BLaER1 treated with 17β-estradiol and CSF1 and Interleukin-3, amounts not matched to agents 10 nM and 100 nM (cell line): ENCODE measurements around the gene ARHGAP12.
"Not testable (repeated sequence)": the region's sequence is repeated elsewhere in the genome, so short reads cannot be mapped to it uniquely, and the experiment has no call there.

Experiments
- H3K27ac ChIP-seq, 11 experiments: shearing (Covaris generic); formaldehyde crosslinking; 2 replicates each; pipeline ENCODE4 v1.8.1; 2022
- H3K27me3 ChIP-seq, 11 experiments: shearing (Covaris generic); formaldehyde crosslinking; 2 replicates each; pipeline ENCODE4 v1.8.1; 2022
- H3K36me3 ChIP-seq, 11 experiments: shearing (Covaris generic); formaldehyde crosslinking; 2 replicates each; pipeline ENCODE4 v1.8.1; 2022
- H3K4me1 ChIP-seq, 10 experiments: shearing (Covaris generic); formaldehyde crosslinking; 2 replicates each; pipeline ENCODE4 v1.8.1; 2022
- H3K4me2 ChIP-seq, 11 experiments: shearing (Covaris generic); formaldehyde crosslinking; 2 replicates each; pipeline ENCODE4 v1.8.1; 2022
- H3K4me3 ChIP-seq, 10 experiments: shearing (Covaris generic); formaldehyde crosslinking; 2 replicates each; pipeline ENCODE4 v1.8.1; 2022
- H3K9ac ChIP-seq, 11 experiments: shearing (Covaris generic); formaldehyde crosslinking; 2 replicates each; pipeline ENCODE4 v1.8.1; 2022
- H3K9me3 ChIP-seq, 11 experiments: shearing (Covaris generic); formaldehyde crosslinking; replicated peaks in 1 of 11; 2 replicates each; pipeline ENCODE4 v1.8.1; 2022
- H4K20me1 ChIP-seq, 11 experiments: shearing (Covaris generic); formaldehyde crosslinking; 2 replicates each; pipeline ENCODE4 v1.8.1; 2022
- Cebpa-rat ChIP-seq, 11 experiments: shearing (Covaris generic); IDR thresholded peaks; 2 replicates each; pipeline ENCODE4 v1.8.1; 2022

The ARHGAP12 gene, protein sequence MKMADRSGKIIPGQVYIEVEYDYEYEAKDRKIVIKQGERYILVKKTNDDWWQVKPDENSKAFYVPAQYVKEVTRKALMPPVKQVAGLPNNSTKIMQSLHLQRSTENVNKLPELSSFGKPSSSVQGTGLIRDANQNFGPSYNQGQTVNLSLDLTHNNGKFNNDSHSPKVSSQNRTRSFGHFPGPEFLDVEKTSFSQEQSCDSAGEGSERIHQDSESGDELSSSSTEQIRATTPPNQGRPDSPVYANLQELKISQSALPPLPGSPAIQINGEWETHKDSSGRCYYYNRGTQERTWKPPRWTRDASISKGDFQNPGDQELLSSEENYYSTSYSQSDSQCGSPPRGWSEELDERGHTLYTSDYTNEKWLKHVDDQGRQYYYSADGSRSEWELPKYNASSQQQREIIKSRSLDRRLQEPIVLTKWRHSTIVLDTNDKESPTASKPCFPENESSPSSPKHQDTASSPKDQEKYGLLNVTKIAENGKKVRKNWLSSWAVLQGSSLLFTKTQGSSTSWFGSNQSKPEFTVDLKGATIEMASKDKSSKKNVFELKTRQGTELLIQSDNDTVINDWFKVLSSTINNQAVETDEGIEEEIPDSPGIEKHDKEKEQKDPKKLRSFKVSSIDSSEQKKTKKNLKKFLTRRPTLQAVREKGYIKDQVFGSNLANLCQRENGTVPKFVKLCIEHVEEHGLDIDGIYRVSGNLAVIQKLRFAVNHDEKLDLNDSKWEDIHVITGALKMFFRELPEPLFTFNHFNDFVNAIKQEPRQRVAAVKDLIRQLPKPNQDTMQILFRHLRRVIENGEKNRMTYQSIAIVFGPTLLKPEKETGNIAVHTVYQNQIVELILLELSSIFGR

DNA sequence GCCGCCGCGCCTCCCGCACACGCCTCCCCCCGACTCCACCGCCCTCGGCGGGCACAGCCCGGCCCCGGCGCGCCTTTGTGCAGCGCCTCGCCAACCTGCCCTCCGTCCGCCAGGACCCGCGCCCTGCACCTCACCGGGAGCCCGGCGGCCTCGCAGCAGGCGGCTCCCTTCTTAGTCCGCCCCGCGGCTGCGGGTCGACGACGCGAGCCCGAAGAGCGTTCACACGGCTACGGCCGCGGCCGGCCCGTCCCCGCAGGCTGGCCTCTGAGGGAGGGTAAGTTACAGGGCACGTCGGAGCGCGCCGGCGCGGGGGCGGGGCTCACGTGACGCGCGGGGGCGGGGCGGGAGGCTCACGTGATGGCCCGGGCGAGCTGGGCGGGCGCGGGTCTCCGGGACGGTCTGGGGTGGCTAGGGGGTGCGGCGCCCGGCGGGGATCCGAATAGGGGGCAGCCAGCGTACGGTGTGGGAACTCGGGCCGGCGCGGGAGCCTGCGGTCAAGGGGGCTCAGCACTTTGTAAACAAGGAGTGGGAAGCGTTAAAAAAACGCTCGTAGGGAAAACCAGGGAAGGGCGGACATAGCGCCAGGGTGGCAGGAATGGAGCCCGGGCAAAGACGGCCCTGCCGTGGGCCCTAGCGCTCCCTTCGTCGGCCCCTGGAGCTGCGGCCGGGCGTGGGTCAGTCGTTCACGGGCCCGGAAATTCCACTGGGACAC, at the start of gene ARHGAP12:
ARHGAP12 (minus strand) TSS at position 283 of the 712 bp plus-strand sequence. CDS start 19,976 bp downstream, outside the sequence.
- H3K4me3 ChIP-seq: peak within 1 kb of the TSS; percentile 84 to 99 (median 94)
- peaks cover 36 to 62% (median 47%) of the 10 kb centered on the region in 10 experiments for H3K4me1 ChIP-seq
- H3K9me3 ChIP-seq: peaks cover 0 to 4% (median under 1%) of the 10 kb centered on the region in 11 experiments; a peak in 6 of 22 replicates
- H4K20me1 ChIP-seq: peaks cover 27 to 43% (median 37%) of the 10 kb centered on the region in 11 experiments
- peaks cover 0 to 1% (median 0%) of the 10 kb centered on the region in 11 experiments; a peak in 1 of 22 replicates for H3K36me3 ChIP-seq
- peak within 1 kb of the TSS; percentile 82 to 97 (median 93) for H3K27ac ChIP-seq
- TF ChIP-seq Cebpa-rat (IDR thresholded peaks at IDR 0.05): no peak
- peak within 1 kb of the TSS; percentile 91 to 99 (median 96) for H3K4me2 ChIP-seq
- H3K27me3 ChIP-seq: no peaks in the 10 kb centered on the region
- peak within 1 kb of the TSS; percentile 90 to 96 (median 94) for H3K9ac ChIP-seq

DNA sequence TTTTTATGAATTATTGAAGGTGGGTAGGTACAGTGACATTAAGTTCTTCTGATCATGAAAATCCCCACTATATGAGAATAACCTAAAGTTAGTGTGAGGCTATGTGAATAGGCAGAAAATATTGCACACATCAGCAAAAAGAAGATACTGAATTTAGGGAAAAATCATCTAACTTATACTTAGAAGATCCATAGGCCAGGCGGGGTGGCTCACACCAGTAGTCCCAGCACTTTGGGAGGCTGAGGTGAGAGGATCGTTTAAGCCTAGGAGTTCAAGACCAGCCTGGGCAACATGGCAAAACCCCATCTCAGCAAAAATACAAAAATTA, 49.5 kb upstream of the ARHGAP12 start:
- Histone ChIP-seq H3K4me1 (peaks cover 11 to 23% (median 19%) of the 10 kb centered on the region in 10 experiments), H3K27me3 (peaks cover 0 to 45% (median 0%) of the 10 kb centered on the region in 11 experiments; a peak in 6 of 22 replicates), H3K27ac (peak overlapping the region in 3 of 11 experiments; percentile 60 to 78 (median 63); a peak in 5 of 22 replicates), H3K4me2 (peak overlapping the region; percentile 44 to 98 (median 81); a peak in 19 of 22 replicates), H3K9ac (peak overlapping the region in 1 of 11 experiments; percentile 17; a peak in 1 of 22 replicates), H3K4me3 (no peak overlapping the region), H3K9me3 (peaks cover 7 to 20% (median 17%) of the 10 kb centered on the region in 11 experiments; a peak in 19 of 22 replicates), H3K36me3 (no peaks in the 10 kb centered on the region), H4K20me1 (peaks cover 0 to 13% (median 0%) of the 10 kb centered on the region in 11 experiments; a peak in 4 of 22 replicates)
- TF ChIP-seq Cebpa-rat (IDR thresholded peaks at IDR 0.05): no peak

DNA sequence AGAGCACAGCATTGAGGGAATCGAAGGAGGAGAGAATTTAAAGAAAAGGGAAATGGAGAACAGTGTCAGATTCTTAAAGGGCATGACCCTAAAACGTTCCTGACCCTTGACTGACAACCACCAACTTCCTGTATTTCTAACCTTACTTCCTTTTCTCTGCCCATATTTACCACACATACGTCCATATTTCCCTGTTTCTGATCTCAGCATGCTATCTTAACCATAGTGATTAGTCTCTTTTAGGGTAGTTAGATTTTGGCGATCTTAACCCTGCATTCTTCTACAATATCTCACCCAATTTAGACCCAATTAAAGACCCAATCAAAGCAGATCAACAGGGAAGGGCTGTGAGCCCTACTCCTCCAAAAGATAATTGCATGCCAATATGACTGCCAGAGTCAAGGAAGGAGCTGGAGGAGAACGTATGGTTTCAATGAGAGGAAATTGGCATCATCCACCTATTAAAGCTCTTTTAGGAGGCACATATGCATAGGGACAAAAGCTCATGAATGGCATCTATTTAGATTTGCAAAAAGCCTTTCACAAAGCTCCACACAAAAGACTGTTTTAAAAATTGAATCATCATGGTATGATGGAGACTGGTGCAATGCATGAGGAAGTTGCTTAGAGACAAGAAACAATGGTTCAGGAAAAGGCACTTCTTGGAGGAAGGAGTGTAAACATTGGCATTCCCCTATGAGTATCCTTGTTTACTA, 49.0 kb upstream of the ARHGAP12 start:
- H3K9me3 ChIP-seq: peaks cover 7 to 20% (median 17%) of the 10 kb centered on the region in 11 experiments; a peak in 19 of 22 replicates
- H3K9ac ChIP-seq: peak overlapping the region in 1 of 11 experiments; percentile 49; a peak in 2 of 22 replicates
- H3K27ac ChIP-seq: peak overlapping the region in 7 of 11 experiments; percentile 15 to 78 (median 52); a peak in 11 of 22 replicates
- H3K27me3 ChIP-seq: peaks cover 0 to 50% (median 0%) of the 10 kb centered on the region in 11 experiments; a peak in 6 of 22 replicates
- H3K4me3 ChIP-seq: peak overlapping the region in 4 of 10 experiments; percentile 17 to 52 (median 34); a peak in 4 of 20 replicates
- no peak for TF ChIP-seq Cebpa-rat (IDR thresholded peaks at IDR 0.05)
- no peaks in the 10 kb centered on the region for H3K36me3 ChIP-seq
- H4K20me1 ChIP-seq: peaks cover 0 to 13% (median 0%) of the 10 kb centered on the region in 11 experiments; a peak in 4 of 22 replicates
- peak overlapping the region; percentile 44 to 98 (median 81) for H3K4me2 ChIP-seq
- peaks cover 11 to 23% (median 19%) of the 10 kb centered on the region in 10 experiments for H3K4me1 ChIP-seq

DNA sequence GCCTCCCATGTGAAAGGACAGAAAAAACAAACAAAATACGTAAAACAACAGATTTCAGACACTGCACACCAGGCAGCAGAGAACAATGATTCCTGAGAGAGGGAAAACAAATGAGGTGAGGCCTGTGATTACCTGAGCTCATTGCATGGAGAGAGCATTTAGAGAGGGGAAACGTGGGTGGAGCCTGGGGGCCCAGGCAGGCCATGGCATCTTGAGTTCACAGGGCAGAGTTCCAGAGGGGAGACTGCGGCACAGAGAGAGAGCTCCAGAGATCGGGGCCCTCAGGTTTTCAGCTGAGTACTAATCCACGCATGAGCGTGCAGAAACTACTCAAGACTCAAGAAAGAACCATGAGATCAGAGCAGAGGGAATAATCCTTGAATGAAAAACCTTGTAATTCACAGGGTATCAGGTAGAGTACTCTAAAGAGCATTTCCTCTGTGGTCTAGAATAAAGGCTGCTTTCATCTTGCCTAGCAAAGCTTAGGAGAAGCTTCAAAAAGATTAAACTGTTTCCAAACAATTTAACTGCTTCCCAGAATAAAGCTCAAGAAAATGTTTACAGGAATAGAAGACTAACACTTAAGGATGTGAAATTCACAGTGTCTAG, 46.6 kb upstream of the ARHGAP12 start:
- TF ChIP-seq Cebpa-rat (IDR thresholded peaks at IDR 0.05): no peak
- Histone ChIP-seq H3K4me1 (peaks cover 11 to 23% (median 19%) of the 10 kb centered on the region in 10 experiments), H3K27me3 (peaks cover 0 to 49% (median 0%) of the 10 kb centered on the region in 11 experiments; a peak in 6 of 22 replicates), H3K36me3 (no peaks in the 10 kb centered on the region), H4K20me1 (peaks cover 0 to 13% (median 0%) of the 10 kb centered on the region in 11 experiments; a peak in 4 of 22 replicates), H3K4me2 (no peak overlapping the region), H3K27ac (no peak overlapping the region), H3K9me3 (peaks cover 0 to 15% (median 10%) of the 10 kb centered on the region in 11 experiments; a peak in 13 of 22 replicates), H3K4me3 (no peak overlapping the region), H3K9ac (no peak overlapping the region)

DNA sequence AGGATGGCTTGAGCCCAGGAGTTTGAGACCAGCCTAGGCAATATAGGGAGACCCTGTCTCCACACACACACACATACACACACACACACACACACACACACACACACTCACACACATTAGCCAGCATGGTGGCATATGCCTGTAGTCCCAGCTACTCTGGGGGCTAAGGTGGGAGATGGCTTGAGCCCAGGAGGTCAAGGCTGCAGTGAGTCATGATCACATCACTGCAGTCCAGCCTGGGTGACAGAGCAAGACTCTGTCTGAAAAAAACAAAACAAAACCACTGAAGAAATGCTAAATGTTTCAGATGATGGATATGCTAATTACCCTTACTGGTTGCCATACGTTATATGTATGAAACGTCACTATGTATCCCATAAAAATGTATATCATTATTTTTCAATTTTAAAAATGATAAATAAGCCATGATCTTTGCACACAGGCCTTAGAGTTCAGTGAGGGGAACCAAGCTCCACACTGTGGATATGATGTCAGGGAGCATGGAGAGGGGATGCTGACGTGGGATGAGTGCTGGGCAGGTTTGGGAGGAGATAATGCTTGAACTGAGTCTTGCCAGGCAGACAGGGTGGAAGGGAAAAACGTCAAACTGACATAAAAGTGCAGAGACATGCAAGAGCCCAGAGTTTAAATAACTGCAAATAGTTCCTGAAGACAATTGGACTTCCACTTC, 45.9 kb upstream of the ARHGAP12 start:
- Histone ChIP-seq H3K9me3 (peaks cover 0 to 11% (median 5%) of the 10 kb centered on the region in 11 experiments; a peak in 12 of 22 replicates), H3K9ac (no peak overlapping the region), H3K36me3 (no peaks in the 10 kb centered on the region), H3K4me2 (no peak overlapping the region), H3K27me3 (peaks cover 0 to 49% (median 0%) of the 10 kb centered on the region in 11 experiments; a peak in 6 of 22 replicates), H3K4me3 (no peak overlapping the region), H3K4me1 (peaks cover 11 to 23% (median 19%) of the 10 kb centered on the region in 10 experiments), H3K27ac (no peak overlapping the region), H4K20me1 (peaks cover 0 to 13% (median 0%) of the 10 kb centered on the region in 11 experiments; a peak in 4 of 22 replicates)
- no peak for TF ChIP-seq Cebpa-rat (IDR thresholded peaks at IDR 0.05)

- Histone ChIP-seq H3K4me3 (no peak overlapping the region), H3K9me3 (no peaks in the 10 kb centered on the region), H3K4me2 (no peak overlapping the region), H4K20me1 (peaks cover 0 to 7% (median 0%) of the 10 kb centered on the region in 11 experiments; a peak in 4 of 22 replicates), H3K4me1 (peaks cover 6 to 14% (median 11%) of the 10 kb centered on the region in 10 experiments), H3K9ac (no peak overlapping the region), H3K27ac (no peak overlapping the region), H3K36me3 (no peaks in the 10 kb centered on the region), H3K27me3 (peaks cover 0 to 49% (median 0%) of the 10 kb centered on the region in 11 experiments; a peak in 6 of 22 replicates)
- no peak for TF ChIP-seq Cebpa-rat (IDR thresholded peaks at IDR 0.05)
These were observed 43.9 kb upstream of the ARHGAP12 start for GRCh38 chr10:31972519-31973041.

DNA sequence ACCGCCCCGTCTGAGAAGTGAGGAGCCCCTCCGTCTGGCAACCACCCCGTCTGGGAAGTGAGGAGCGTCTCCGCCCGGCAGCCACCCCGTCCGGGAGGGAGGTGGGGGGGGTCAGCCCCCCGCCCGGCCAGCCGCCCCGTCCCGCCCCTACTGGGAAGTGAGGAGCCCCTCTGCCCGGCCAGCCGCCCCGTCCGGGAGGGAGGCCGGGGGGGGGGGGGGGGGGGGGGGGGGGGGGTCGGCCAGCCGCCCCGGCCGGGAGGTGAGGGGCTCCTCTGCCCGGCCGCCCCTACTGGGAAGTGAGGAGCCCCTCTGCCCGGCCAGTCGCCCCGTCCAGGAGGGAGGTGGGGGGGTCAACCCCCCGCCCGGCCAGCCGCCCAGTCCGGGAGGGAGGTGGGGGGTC, 41.2 kb upstream of the ARHGAP12 start:
- H3K27me3 ChIP-seq: peaks cover 0 to 31% (median 0%) of the 10 kb centered on the region in 11 experiments; a peak in 4 of 22 replicates
- not testable (repeated sequence) for H3K36me3 ChIP-seq, H3K4me1 ChIP-seq, H3K27ac ChIP-seq, H3K9me3 ChIP-seq, H3K4me2 ChIP-seq, H3K9ac ChIP-seq, H3K4me3 ChIP-seq, H4K20me1 ChIP-seq
